ENCODE measurements around the gene RRAD. TPM values are rescaled to one million over a fixed set of nuclear protein-coding genes. Genes with fewer than 3 reads are reported as not detected.
A peak's percentile ranks its signal among the peaks of the same experiment; 100 is the strongest.

The RRAD gene
- total RNA-seq, 2 donors from 2014 or later = 8.3 TPM; not detected in 1

- peak; percentile 30 for ATAC-seq
- H3K4me1 ChIP-seq = no peaks in the 10 kb centered on the region
- intact Hi-C loops (cut with DNase I) = loop anchor here (10.0 kb wide), 1 partner anchor 214 kb away; the partner anchor contains the start of gene MATCAP1
- H3K27ac ChIP-seq = no peak overlapping the region
- DNase-seq = peak in 1 of 4 donors; percentile 41
- no peak for TF ChIP-seq CTCF (IDR thresholded peaks at IDR 0.05)
- no peak for TF ChIP-seq POLR2A (IDR thresholded peaks at IDR 0.05)
- no peaks in the 10 kb centered on the region for H3K36me3 ChIP-seq (replicated peaks in 1 of 2; ENCODE audit: insufficient read depth in 1 of 2, low read depth in 2 of 2)
- H3K27me3 ChIP-seq = no peaks in the 10 kb centered on the region
- 56 to 61% methylated on average over 7 to 10 of the region's 10 CpGs for WGBS, 2 donors
- no peak overlapping the region for H3K4me3 ChIP-seq
- no peaks in the 10 kb centered on the region for H3K9me3 ChIP-seq
These were observed 45.7 kb upstream of the RRAD start for GRCh38 chr16:66970775-66971720.

GRCh38 chr16:66968847-66969246 lies 43.5 kb upstream of the RRAD start:
- no peak overlapping the region for H3K4me3 ChIP-seq
- H3K9me3 ChIP-seq = no peaks in the 10 kb centered on the region
- TF ChIP-seq POLR2A (IDR thresholded peaks at IDR 0.05) (no peak), CTCF (IDR thresholded peaks at IDR 0.05) (no peak)
- H3K4me1 ChIP-seq = no peaks in the 10 kb centered on the region
- WGBS, 2 donors = 80 to 100% methylated on average over 2 to 5 of the region's 5 CpGs
- H3K36me3 ChIP-seq (replicated peaks in 1 of 2; ENCODE audit: insufficient read depth in 1 of 2, low read depth in 2 of 2) = no peaks in the 10 kb centered on the region
- ATAC-seq (no peak), DNase-seq (no peak)
- no peaks in the 10 kb centered on the region for H3K27me3 ChIP-seq
- intact Hi-C loops (cut with DNase I) = no loop called here
- H3K27ac ChIP-seq = no peak overlapping the region

- DNase-seq (no peak), ATAC-seq (no peak)
- Histone ChIP-seq H3K27ac (no peak overlapping the region), H3K27me3 (no peaks in the 10 kb centered on the region), H3K4me3 (no peak overlapping the region), H3K9me3 (no peaks in the 10 kb centered on the region), H3K36me3 (replicated peaks in 1 of 2; ENCODE audit: insufficient read depth in 1 of 2, low read depth in 2 of 2) (no peaks in the 10 kb centered on the region), H3K4me1 (peaks cover 18% of the 10 kb centered on the region)
- TF ChIP-seq CTCF (IDR thresholded peaks at IDR 0.05) (no peak), POLR2A (IDR thresholded peaks at IDR 0.05) (no peak)
- WGBS, 2 donors = 20 to 67% methylated on average over 1 to 6 of the region's 6 CpGs
- intact Hi-C loops (cut with DNase I) = no loop called here
These were observed 38.7 kb upstream of the RRAD start for GRCh38 chr16:66964049-66964448.

- peak in 2 of 4 donors; percentile 37 to 54 for DNase-seq
- Histone ChIP-seq H3K27me3 (no peaks in the 10 kb centered on the region), H3K27ac (peak overlapping the region in 1 of 4 donors; percentile 38), H3K4me3 (no peak overlapping the region), H3K9me3 (no peaks in the 10 kb centered on the region), H3K36me3 (replicated peaks in 1 of 2; ENCODE audit: insufficient read depth in 1 of 2, low read depth in 2 of 2) (no peaks in the 10 kb centered on the region), H3K4me1 (peaks cover 19% of the 10 kb centered on the region)
- TF ChIP-seq CTCF (IDR thresholded peaks at IDR 0.05) (no peak), POLR2A (IDR thresholded peaks at IDR 0.05) (no peak)
- intact Hi-C loops (cut with DNase I) = no loop called here
- 28 to 42% methylated on average over 5 of the region's 5 CpGs for WGBS, 2 donors
- peak; percentile 37 for ATAC-seq
These were observed 36.6 kb upstream of the RRAD start for GRCh38 chr16:66961914-66962313.

Measured in body of pancreas (tissue), 4 donors.